GM21423 (cell line): ENCODE measurements around the gene NT5DC2.

Source experiments
- ATAC-seq: cut with Tn5 transposase; IDR thresholded peaks from one replicate; pipeline ENCODE4 v1.9.1; 2021; ENCODE audit warnings: mild to moderate bottlenecking, moderate library complexity; ENCODE audit not compliant: unreplicated experiment

Gene NT5DC2

GRCh38 chr3:52533623-52534280 lies at the start of gene NT5DC2:
NT5DC2 (minus strand) TSS chr3:52533857; CDS start chr3:52533737, 120 bp downstream.
- ATAC-seq: peak; percentile 28

- ATAC-seq: no peak
Measured at GRCh38 chr3:52574056-52574965, 40.7 kb upstream of the NT5DC2 start.

GRCh38 chr3:52572221-52572620 lies 38.6 kb upstream of the NT5DC2 start:
- no peak for ATAC-seq

- no peak for ATAC-seq
Measured at GRCh38 chr3:52570076-52570475, 36.4 kb upstream of the NT5DC2 start.

- ATAC-seq: no peak
Measured at GRCh38 chr3:52568069-52568468, 34.4 kb upstream of the NT5DC2 start.

- no peak for ATAC-seq
Measured at GRCh38 chr3:52563984-52564383, 30.3 kb upstream of the NT5DC2 start.

- ATAC-seq: no peak
Measured at GRCh38 chr3:52561028-52561747, 27.5 kb upstream of the NT5DC2 start.

- no peak for ATAC-seq
Measured at GRCh38 chr3:52558436-52558835, 24.8 kb upstream of the NT5DC2 start.

GRCh38 chr3:52557011-52557960 lies 23.6 kb upstream of the NT5DC2 start:
- no peak for ATAC-seq

- ATAC-seq: no peak
Measured at GRCh38 chr3:52555056-52555455, 21.4 kb upstream of the NT5DC2 start.

GRCh38 chr3:52554026-52554755 lies 20.5 kb upstream of the NT5DC2 start:
- ATAC-seq: no peak

- no peak for ATAC-seq
Measured at GRCh38 chr3:52552089-52552488, 18.4 kb upstream of the NT5DC2 start.

- no peak for ATAC-seq
Measured at GRCh38 chr3:52551118-52551517, 17.5 kb upstream of the NT5DC2 start.

- ATAC-seq: no peak
Measured at GRCh38 chr3:52547143-52547542, 13.5 kb upstream of the NT5DC2 start.

GRCh38 chr3:52546111-52546901 lies 12.6 kb upstream of the NT5DC2 start:
- ATAC-seq: no peak

- no peak for ATAC-seq
Measured at GRCh38 chr3:52544937-52545336, 11.3 kb upstream of the NT5DC2 start.

- no peak for ATAC-seq
Measured at GRCh38 chr3:52541050-52541449, 7.4 kb upstream of the NT5DC2 start.

- ATAC-seq: no peak
Measured at GRCh38 chr3:52539010-52539653, 5.5 kb upstream of the NT5DC2 start.
